ENCODE results near the gene PLIN5. TPM values are rescaled to one million over a fixed set of nuclear protein-coding genes. Genes with fewer than 3 reads are reported as not detected.
"Not testable (repeated sequence)": the region's sequence is repeated elsewhere in the genome, so short reads cannot be mapped to it uniquely, and the experiment has no call there.

The PLIN5 gene
- total and polyA plus RNA-seq, 9 donors, result 8.8 to 149 (median 85.0) TPM

DNA sequence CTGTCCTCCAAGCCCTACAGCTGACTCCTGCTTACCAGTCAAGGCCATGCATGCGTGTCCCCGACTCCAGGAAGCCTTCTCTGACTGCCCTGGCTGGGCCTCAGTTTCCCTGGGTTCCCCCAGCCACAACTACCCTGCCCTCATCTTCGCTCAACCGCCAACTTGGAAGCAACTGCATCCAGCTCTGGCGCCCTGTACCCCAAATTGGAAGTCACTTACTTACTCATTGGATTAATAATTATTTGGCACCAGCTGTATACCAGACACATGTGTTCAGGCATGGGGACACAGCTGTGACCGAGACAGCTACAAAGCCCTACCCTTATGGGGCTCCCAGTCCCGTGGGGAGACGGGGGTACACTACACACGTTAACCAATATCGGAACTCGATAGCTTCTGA, 35.4 kb upstream of the PLIN5 start:
- WGBS, 3 donors, result 73 to 85% (median 77%) methylated on average over 11 of the region's 11 CpGs
- H3K4me3 ChIP-seq, result no peak overlapping the region
- H3K27ac ChIP-seq, result no peak overlapping the region
- no peaks in the 10 kb centered on the region for H3K36me3 ChIP-seq
- peaks cover 3% of the 10 kb centered on the region for H3K4me1 ChIP-seq (ENCODE audit: insufficient read depth)
- H3K27me3 ChIP-seq, result no peaks in the 10 kb centered on the region
- no peaks in the 10 kb centered on the region for H3K9me3 ChIP-seq
- DNase-seq, result no peak
- intact Hi-C loops (cut with DNase I), result loop anchor here in 1 of 4 donors (10.0 kb wide), 1 partner anchor 214 kb away; no protein-coding TSS in a partner anchor
- TF ChIP-seq EP300 (IDR thresholded peaks at IDR 0.05) (no peak), POLR2A (IDR thresholded peaks at IDR 0.05) (no peak)
- TF ChIP-seq, protein P1, sequence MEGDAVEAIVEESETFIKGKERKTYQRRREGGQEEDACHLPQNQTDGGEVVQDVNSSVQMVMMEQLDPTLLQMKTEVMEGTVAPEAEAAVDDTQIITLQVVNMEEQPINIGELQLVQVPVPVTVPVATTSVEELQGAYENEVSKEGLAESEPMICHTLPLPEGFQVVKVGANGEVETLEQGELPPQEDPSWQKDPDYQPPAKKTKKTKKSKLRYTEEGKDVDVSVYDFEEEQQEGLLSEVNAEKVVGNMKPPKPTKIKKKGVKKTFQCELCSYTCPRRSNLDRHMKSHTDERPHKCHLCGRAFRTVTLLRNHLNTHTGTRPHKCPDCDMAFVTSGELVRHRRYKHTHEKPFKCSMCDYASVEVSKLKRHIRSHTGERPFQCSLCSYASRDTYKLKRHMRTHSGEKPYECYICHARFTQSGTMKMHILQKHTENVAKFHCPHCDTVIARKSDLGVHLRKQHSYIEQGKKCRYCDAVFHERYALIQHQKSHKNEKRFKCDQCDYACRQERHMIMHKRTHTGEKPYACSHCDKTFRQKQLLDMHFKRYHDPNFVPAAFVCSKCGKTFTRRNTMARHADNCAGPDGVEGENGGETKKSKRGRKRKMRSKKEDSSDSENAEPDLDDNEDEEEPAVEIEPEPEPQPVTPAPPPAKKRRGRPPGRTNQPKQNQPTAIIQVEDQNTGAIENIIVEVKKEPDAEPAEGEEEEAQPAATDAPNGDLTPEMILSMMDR (IDR thresholded peaks at IDR 0.05), result no peak

DNA sequence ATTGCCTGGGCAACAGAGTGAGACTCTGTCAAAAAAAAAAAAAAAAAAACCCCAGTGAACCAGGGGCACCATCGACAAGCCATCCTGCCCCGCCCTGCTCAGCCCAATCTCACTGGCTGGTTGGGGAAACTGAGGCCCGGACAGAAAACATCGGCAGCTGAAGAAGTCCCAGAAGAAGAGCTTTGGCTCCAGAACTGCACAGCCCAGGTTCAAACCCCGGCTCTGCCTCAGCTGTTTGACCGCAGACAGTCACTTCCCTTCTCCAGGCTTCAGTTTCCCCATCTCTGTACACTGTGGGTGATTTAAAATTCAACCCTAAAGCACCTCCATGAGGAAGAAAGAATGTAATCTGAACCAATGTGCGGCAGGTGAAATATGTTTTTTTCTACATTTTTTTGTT, 33.9 kb upstream of the PLIN5 start:
- Histone ChIP-seq H3K4me3 (no peak overlapping the region), H3K27me3 (no peaks in the 10 kb centered on the region), H3K36me3 (no peaks in the 10 kb centered on the region), H3K27ac (no peak overlapping the region), H3K4me1 (ENCODE audit: insufficient read depth) (no peaks in the 10 kb centered on the region), H3K9me3 (no peaks in the 10 kb centered on the region)
- TF ChIP-seq POLR2A (IDR thresholded peaks at IDR 0.05) (no peak), EP300 (IDR thresholded peaks at IDR 0.05) (no peak)
- TF ChIP-seq, protein P1 (IDR thresholded peaks at IDR 0.05), result no peak
- DNase-seq, result no peak
- intact Hi-C loops (cut with DNase I), result no loop called here
- WGBS, 3 donors, result 75 to 84% (median 79%) methylated on average over 7 of the region's 7 CpGs

DNA sequence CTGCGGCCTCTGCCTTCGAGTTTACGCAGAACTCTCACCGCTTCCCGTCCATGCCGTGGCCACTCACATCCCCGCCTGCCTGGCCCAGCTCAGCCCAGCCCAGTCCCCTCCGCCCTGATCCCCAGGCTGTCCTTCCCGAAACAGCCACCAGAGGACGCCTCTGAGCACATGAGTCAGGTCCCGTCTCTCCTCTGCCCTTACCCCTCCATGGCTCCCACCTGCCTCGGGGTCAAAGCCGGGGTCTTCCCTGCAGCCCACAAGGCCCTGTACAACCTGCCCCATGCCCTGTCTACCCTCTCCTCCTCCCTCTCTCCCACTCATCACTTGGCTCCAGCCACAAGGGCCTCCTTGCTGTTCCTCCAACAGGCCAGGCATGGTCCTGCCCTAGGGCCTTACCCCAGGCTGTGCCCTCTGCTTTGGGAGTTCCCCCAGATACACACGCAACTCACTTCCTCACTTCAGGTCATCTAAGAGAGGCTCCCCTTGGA, 32.6 kb upstream of the PLIN5 start:
- Histone ChIP-seq H3K4me3 (no peak overlapping the region), H3K27ac (no peak overlapping the region), H3K9me3 (no peaks in the 10 kb centered on the region), H3K27me3 (no peaks in the 10 kb centered on the region), H3K36me3 (no peaks in the 10 kb centered on the region), H3K4me1 (ENCODE audit: insufficient read depth) (no peaks in the 10 kb centered on the region)
- 36 to 52% (median 44%) methylated on average over 14 of the region's 14 CpGs for WGBS, 3 donors
- no peak for TF ChIP-seq EP300 (IDR thresholded peaks at IDR 0.05)
- TF ChIP-seq POLR2A (IDR thresholded peaks at IDR 0.05), result no peak
- TF ChIP-seq, protein P1 (IDR thresholded peaks at IDR 0.05), result peak in 2 of 3 donors; percentile 28 to 38
- intact Hi-C loops (cut with DNase I), result no loop called here
- peak in 3 of 5 donors; percentile 53 to 70 (median 62) for DNase-seq

DNA sequence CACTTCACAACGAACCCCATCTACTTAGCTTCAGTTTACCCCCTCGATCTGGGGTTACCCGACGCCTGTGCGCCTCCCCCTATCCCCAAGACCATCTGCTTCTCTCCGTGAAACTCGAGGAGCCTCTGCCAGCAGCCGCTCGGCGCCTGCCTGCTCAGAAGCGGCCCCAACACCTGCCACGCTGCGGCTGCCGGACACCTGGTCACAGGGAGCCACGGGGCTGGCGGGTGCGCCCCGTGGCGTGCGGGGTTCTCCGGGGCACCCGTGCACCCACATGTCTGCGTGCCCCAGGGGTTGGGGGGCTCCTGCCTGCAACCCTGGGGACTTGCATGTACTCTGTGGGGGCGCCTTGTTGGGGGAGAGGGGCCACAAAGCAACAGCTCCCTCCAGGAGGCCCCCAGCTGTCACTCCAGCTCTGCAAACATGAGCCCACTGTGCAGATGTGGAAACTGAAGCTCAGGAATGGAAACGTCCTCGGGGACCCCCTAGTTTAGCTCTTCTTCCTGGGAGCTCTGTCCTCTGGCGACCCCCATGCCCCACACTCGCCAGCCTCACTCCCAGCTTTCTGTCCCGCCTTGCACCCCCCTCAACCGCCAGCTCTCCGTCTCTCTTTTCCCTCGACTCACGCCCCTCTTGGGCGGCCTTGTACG, 31.5 kb upstream of the PLIN5 start:
- H3K9me3 ChIP-seq, result no peaks in the 10 kb centered on the region
- H3K4me3 ChIP-seq, result no peak overlapping the region
- intact Hi-C loops (cut with DNase I), result no loop called here
- WGBS, 3 donors, result 75 to 84% (median 80%) methylated on average over 32 to 35 of the region's 35 CpGs
- TF ChIP-seq EP300 (IDR thresholded peaks at IDR 0.05) (no peak), POLR2A (IDR thresholded peaks at IDR 0.05) (no peak)
- TF ChIP-seq, protein P1 (IDR thresholded peaks at IDR 0.05), result no peak
- no peak overlapping the region for H3K27ac ChIP-seq
- no peaks in the 10 kb centered on the region for H3K36me3 ChIP-seq
- H3K27me3 ChIP-seq, result no peaks in the 10 kb centered on the region
- H3K4me1 ChIP-seq (ENCODE audit: insufficient read depth), result no peaks in the 10 kb centered on the region
- no peak for DNase-seq

DNA sequence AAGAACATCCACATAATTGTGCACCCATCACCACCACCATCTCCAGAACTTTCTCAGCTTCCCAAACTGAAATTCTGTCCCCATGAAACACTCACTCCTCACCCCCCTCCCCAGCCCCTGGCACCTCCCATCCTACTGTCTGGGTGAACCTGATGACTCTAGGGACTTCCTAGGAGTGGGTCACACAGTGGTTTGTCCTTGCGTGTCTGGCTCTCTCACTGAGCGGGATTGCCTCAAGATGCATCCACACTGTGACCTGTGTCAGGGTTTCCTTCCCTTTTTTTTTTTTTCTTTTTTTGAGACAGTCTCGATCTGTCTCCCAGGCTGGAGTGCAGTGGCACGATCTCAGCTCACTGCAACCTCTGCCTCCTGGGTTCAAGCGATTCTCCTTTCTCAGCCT, 28.5 kb upstream of the PLIN5 start:
- H3K4me3 ChIP-seq; H3K4me1 ChIP-seq (ENCODE audit: insufficient read depth); H3K9me3 ChIP-seq; H3K27me3 ChIP-seq; H3K36me3 ChIP-seq; H3K27ac ChIP-seq; DNase-seq; intact Hi-C loops (cut with DNase I): not testable (repeated sequence)
- WGBS, 3 donors, result 74 to 90% (median 84%) methylated on average over 5 of the region's 5 CpGs

DNA sequence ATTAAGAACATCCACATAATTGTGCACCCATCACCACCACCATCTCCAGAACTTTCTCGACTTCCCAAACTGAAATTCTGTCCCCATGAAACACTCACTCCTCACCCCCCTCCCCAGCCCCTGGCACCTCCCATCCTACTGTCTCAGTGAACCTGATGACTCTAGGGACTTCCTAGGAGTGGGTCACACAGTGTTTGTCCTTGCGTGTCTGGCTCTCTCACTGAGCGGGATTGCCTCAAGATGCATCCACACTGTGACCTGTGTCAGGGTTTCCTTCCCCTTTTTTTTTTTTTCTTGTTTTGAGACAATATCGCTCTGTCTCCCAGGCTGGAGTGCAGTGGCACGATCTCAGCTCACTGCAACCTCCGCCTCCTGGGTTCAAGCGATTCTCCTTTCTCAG, 27.1 kb upstream of the PLIN5 start:
- H3K27ac ChIP-seq; DNase-seq; H3K9me3 ChIP-seq; H3K36me3 ChIP-seq; H3K27me3 ChIP-seq; H3K4me3 ChIP-seq; intact Hi-C loops (cut with DNase I); H3K4me1 ChIP-seq (ENCODE audit: insufficient read depth): not testable (repeated sequence)
- WGBS, 3 donors, result 87 to 89% (median 88%) methylated on average over 7 of the region's 7 CpGs
